Measurements from ENCODE around the gene MAPT. TPM values are rescaled to one million over a fixed set of nuclear protein-coding genes. Genes with fewer than 3 reads are reported as not detected.

The MAPT gene
- total RNA-seq, 1 donor from 2014 or later = 0.28 TPM

- Mint-ChIP-seq H3K4me3 (ENCODE audit: unreplicated experiment) (no peak overlapping the region), H3K27me3 (ENCODE audit: unreplicated experiment) (peaks cover 13% of the 10 kb centered on the region), H3K27ac (ENCODE audit: unreplicated experiment) (peak overlapping the region; percentile 74), H3K9me3 (ENCODE audit: unreplicated experiment) (no peaks in the 10 kb centered on the region), H3K4me1 (ENCODE audit: unreplicated experiment) (peaks cover 3% of the 10 kb centered on the region), H3K36me3 (ENCODE audit: low read depth, unreplicated experiment) (peaks cover 24% of the 10 kb centered on the region)
- DNase-seq (ENCODE audit: low spot score) = no peak
- no peak for TF ChIP-seq CTCF (IDR thresholded peaks at IDR 0.05; ENCODE audit: unreplicated experiment)
Observed at GRCh38 chr17:46053911-46054534, 159.7 kb downstream of the MAPT start.

- Mint-ChIP-seq H3K9me3 (ENCODE audit: unreplicated experiment) (no peaks in the 10 kb centered on the region), H3K36me3 (ENCODE audit: low read depth, unreplicated experiment) (peaks cover 14% of the 10 kb centered on the region), H3K27me3 (ENCODE audit: unreplicated experiment) (peaks cover 6% of the 10 kb centered on the region), H3K4me3 (ENCODE audit: unreplicated experiment) (no peak overlapping the region), H3K4me1 (ENCODE audit: unreplicated experiment) (peaks cover 6% of the 10 kb centered on the region), H3K27ac (ENCODE audit: unreplicated experiment) (no peak overlapping the region)
- no peak for DNase-seq (ENCODE audit: low spot score)
- TF ChIP-seq CTCF (IDR thresholded peaks at IDR 0.05; ENCODE audit: unreplicated experiment) = no peak
Observed at GRCh38 chr17:46056800-46057304, 162.5 kb downstream of the MAPT start.

- Mint-ChIP-seq H3K36me3 (ENCODE audit: low read depth, unreplicated experiment) (peaks cover 14% of the 10 kb centered on the region), H3K4me3 (ENCODE audit: unreplicated experiment) (no peak overlapping the region), H3K27ac (ENCODE audit: unreplicated experiment) (no peak overlapping the region), H3K4me1 (ENCODE audit: unreplicated experiment) (peaks cover 6% of the 10 kb centered on the region), H3K9me3 (ENCODE audit: unreplicated experiment) (no peaks in the 10 kb centered on the region), H3K27me3 (ENCODE audit: unreplicated experiment) (peaks cover 6% of the 10 kb centered on the region)
- no peak for DNase-seq (ENCODE audit: low spot score)
- no peak for TF ChIP-seq CTCF (IDR thresholded peaks at IDR 0.05; ENCODE audit: unreplicated experiment)
Observed at GRCh38 chr17:46057366-46057765, 163.0 kb downstream of the MAPT start.

GRCh38 chr17:46059486-46059885 is 165.1 kb downstream of the MAPT start:
- DNase-seq (ENCODE audit: low spot score) = no peak
- TF ChIP-seq CTCF (IDR thresholded peaks at IDR 0.05; ENCODE audit: unreplicated experiment) = no peak
- peak overlapping the region; percentile 36 for H3K27ac Mint-ChIP-seq (ENCODE audit: unreplicated experiment)
- H3K9me3 Mint-ChIP-seq (ENCODE audit: unreplicated experiment) = no peaks in the 10 kb centered on the region
- H3K4me3 Mint-ChIP-seq (ENCODE audit: unreplicated experiment) = no peak overlapping the region
- H3K27me3 Mint-ChIP-seq (ENCODE audit: unreplicated experiment) = peaks cover 6% of the 10 kb centered on the region
- H3K4me1 Mint-ChIP-seq (ENCODE audit: unreplicated experiment) = peaks cover 6% of the 10 kb centered on the region
- H3K36me3 Mint-ChIP-seq (ENCODE audit: low read depth, unreplicated experiment) = peaks cover 14% of the 10 kb centered on the region

- no peak for DNase-seq (ENCODE audit: low spot score)
- peaks cover 6% of the 10 kb centered on the region for H3K4me1 Mint-ChIP-seq (ENCODE audit: unreplicated experiment)
- H3K27me3 Mint-ChIP-seq (ENCODE audit: unreplicated experiment) = peaks cover 10% of the 10 kb centered on the region
- no peaks in the 10 kb centered on the region for H3K9me3 Mint-ChIP-seq (ENCODE audit: unreplicated experiment)
- H3K36me3 Mint-ChIP-seq (ENCODE audit: low read depth, unreplicated experiment) = peaks cover 14% of the 10 kb centered on the region
- no peak overlapping the region for H3K27ac Mint-ChIP-seq (ENCODE audit: unreplicated experiment)
- H3K4me3 Mint-ChIP-seq (ENCODE audit: unreplicated experiment) = no peak overlapping the region
- TF ChIP-seq CTCF (IDR thresholded peaks at IDR 0.05; ENCODE audit: unreplicated experiment) = no peak
Observed at GRCh38 chr17:46060461-46060860, 166.1 kb downstream of the MAPT start.
